Left lung (tissue), 10 donors: ENCODE measurements around the gene KCNG2. TPM values are rescaled to one million over a fixed set of nuclear protein-coding genes. Genes with fewer than 3 reads are reported as not detected.

ENCODE experiments used
- ATAC-seq: fragments of 200-7000 bp; cut with Tn5 transposase; one replicate; pipeline ENCODE4 v1.9.1; 2020; ENCODE audit warnings: moderate library complexity
- DNase-seq, 4 donors: peaks; one replicate each; pipeline ENCODE4 v3.0.0-alpha.2; 2013 to 2020
- H3K27ac ChIP-seq, 2 donors: fragments of 200-600 bp; sonication (generic) in 1 of 2; one replicate each; pipeline versions ENCODE4 v1.5.0 to v1.8.0; 2020 to 2021
- H3K27me3 ChIP-seq, 2 donors: fragments of 200-600 bp; sonication (generic) in 1 of 2; one replicate each; pipeline versions ENCODE4 v1.5.0 to v1.8.0; 2020 to 2021
- H3K36me3 ChIP-seq, 2 donors: fragments of 200-600 bp; sonication (generic) in 1 of 2; one replicate each; pipeline versions ENCODE4 v1.5.0 to v1.8.0; 2020 to 2021
- H3K4me1 ChIP-seq, 2 donors: fragments of 200-600 bp; one replicate each; pipeline ENCODE4 v1.8.0; 2021
- H3K4me3 ChIP-seq, 2 donors: fragments of 200-600 bp; sonication (generic) in 1 of 2; one replicate each; pipeline versions ENCODE4 v1.5.0 to v1.8.0; 2020 to 2021; ENCODE audit warnings: mild to moderate bottlenecking in 1 of 2
- H3K9me3 ChIP-seq, 2 donors: fragments of 200-600 bp; sonication (generic) in 1 of 2; one replicate each; pipeline versions ENCODE4 v1.5.0 to v1.8.0; 2020 to 2021
- intact Hi-C, 2 donors: fragments of 100-400 bp; cut with DNase I; formaldehyde crosslinking; loops; one replicate each; pipeline versions ENCODE4 v1.11.2 to v1.14.2; 2022
- polyA plus RNA-seq, 6 donors: library from polyadenylated mRNA; unstranded; fragments of 120-200 nt; gene quantifications; one replicate each; pipeline ENCODE4 v1.2.1, GENCODE V29; 2013; ENCODE audit not compliant: insufficient read length in 6 of 6
- total RNA-seq, 2 donors: library from RNA; stranded (reverse); fragmentation: NEBNext Ultra II Directional; extraction: Animal tissue kit (Norgen Biotek cat#: 25700); gene quantifications; one replicate each; pipeline ENCODE4 v1.2.1, GENCODE V29; 2021
- TF ChIP-seq, protein P1 (sequence below), 2 donors: fragments of 200-600 bp; sonication (generic) in 1 of 2; IDR thresholded peaks; one replicate each; pipeline versions ENCODE4 v1.5.0 to v1.8.0; 2021; ENCODE audit warnings: antibody characterized with exemption in 2 of 2
- donor health status: DM: no; HTN: yes; CAD: no.
- donor health status: DM: no; HTN: no; CAD: no.

The KCNG2 gene
- total and polyA plus RNA-seq, 8 donors, result 0.17 to 1.1 (median 0.31) TPM

DNA sequence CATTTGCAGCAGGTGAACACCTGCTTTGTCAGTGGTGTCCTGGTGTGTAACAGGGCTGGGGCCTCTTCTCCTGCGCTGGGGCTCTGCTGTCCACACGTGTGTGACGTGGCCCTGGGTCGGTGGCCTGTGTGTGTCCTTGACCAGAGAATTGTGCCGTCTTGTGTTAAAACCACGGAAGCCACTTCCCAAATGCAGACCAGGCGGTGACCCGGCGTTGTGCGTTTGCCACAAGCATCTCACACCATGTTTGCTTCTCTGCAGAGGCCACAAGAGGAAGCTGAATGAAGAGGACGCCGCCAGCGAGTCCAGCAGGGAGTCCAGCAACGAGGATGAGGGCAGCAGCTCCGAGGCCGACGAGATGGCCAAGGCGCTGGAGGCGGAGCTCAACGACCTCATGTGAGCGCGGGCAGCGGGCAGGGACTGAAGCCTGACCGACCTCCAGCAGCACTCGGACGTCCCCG lies 44.3 kb upstream of the KCNG2 start:
- Histone ChIP-seq H3K4me1 (no peaks in the 10 kb centered on the region), H3K27me3 (no peaks in the 10 kb centered on the region), H3K36me3 (peaks cover 0 to 52% of the 10 kb centered on the region in 2 donors), H3K4me3 (no peak overlapping the region), H3K27ac (no peak overlapping the region), H3K9me3 (no peaks in the 10 kb centered on the region)
- intact Hi-C loops, result no loop called here
- TF ChIP-seq, protein P1, sequence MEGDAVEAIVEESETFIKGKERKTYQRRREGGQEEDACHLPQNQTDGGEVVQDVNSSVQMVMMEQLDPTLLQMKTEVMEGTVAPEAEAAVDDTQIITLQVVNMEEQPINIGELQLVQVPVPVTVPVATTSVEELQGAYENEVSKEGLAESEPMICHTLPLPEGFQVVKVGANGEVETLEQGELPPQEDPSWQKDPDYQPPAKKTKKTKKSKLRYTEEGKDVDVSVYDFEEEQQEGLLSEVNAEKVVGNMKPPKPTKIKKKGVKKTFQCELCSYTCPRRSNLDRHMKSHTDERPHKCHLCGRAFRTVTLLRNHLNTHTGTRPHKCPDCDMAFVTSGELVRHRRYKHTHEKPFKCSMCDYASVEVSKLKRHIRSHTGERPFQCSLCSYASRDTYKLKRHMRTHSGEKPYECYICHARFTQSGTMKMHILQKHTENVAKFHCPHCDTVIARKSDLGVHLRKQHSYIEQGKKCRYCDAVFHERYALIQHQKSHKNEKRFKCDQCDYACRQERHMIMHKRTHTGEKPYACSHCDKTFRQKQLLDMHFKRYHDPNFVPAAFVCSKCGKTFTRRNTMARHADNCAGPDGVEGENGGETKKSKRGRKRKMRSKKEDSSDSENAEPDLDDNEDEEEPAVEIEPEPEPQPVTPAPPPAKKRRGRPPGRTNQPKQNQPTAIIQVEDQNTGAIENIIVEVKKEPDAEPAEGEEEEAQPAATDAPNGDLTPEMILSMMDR (IDR thresholded peaks at IDR 0.05), result no peak
- peak in 2 of 4 donors; percentile 19 to 68 for DNase-seq
- ATAC-seq, result no peak

DNA sequence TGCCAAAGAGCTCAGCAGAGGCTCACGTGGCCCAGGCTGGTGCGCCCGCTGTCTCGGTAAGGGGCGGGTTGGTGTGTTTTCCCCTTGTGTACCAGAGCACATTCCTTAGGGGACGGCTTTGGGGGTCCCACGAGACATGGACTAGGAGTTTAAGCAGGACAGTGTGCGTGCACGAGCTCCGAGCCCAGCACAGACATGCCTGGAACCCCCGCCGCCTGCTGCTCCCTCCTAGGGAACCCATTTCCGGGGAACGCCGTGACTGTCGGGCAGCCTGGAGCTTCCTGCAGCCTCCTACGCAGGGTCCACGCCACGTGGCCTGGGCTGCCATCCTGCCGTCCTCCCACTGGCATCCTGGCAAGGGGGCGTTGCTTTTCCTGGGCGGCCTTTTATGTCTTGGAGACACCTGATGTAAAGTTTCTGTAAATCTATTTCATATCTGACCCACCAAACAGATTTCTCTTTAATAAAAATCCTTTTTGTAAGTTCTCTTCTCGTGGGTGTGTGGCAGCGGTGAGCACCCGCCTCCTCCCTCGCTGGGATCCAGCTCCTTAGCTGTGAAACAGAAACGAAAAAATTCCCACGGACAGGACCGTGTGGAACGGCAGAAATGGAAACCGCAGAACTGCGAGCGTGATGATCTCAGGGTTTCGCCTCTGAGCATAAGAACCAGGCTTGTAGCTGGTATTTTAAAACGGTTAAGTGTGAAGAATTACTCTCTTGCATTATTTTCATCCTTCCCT lies 43.5 kb upstream of the KCNG2 start:
- Histone ChIP-seq H3K4me3 (no peak overlapping the region), H3K27me3 (no peaks in the 10 kb centered on the region), H3K4me1 (no peaks in the 10 kb centered on the region), H3K27ac (no peak overlapping the region), H3K36me3 (peaks cover 0 to 48% of the 10 kb centered on the region in 2 donors), H3K9me3 (peaks cover 0 to 5% of the 10 kb centered on the region in 2 donors)
- TF ChIP-seq, protein P1 (IDR thresholded peaks at IDR 0.05), result no peak
- intact Hi-C loops, result no loop called here
- DNase-seq, result peak in 2 of 4 donors; percentile 30 to 63
- no peak for ATAC-seq

DNA sequence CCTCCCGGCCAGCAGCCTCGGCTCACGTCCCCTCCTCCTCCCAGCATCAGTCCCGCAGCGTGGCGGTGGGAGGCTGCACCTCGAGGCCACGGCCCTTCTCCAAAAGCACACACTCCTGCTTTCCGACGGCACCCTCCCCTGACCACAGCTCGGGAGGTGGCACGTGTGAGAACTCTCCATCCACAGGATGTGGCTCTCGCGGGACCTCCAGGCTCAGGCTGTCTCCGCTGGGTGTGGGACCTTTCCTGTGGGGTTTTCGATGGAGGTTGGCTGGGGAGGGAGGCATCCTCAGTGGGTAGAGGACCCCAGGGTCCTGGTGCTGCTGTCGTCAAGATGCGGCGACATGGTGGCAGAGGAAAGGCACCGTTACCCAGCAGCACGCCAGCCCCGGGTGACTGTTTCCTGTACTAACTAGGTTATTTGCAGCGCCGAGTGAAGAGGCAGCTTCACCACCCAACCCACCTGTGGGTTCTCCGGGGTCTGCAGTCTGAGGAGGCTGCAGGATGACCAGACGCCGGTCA lies 42.8 kb upstream of the KCNG2 start:
- ATAC-seq (no peak), DNase-seq (peak in 2 of 4 donors; percentile 27 to 60)
- Histone ChIP-seq H3K27ac (no peak overlapping the region), H3K4me1 (no peaks in the 10 kb centered on the region), H3K9me3 (peaks cover 0 to 7% of the 10 kb centered on the region in 2 donors), H3K4me3 (no peak overlapping the region), H3K36me3 (peaks cover 0 to 41% of the 10 kb centered on the region in 2 donors), H3K27me3 (no peaks in the 10 kb centered on the region)
- intact Hi-C loops, result no loop called here
- TF ChIP-seq, protein P1 (IDR thresholded peaks at IDR 0.05), result no peak

DNA sequence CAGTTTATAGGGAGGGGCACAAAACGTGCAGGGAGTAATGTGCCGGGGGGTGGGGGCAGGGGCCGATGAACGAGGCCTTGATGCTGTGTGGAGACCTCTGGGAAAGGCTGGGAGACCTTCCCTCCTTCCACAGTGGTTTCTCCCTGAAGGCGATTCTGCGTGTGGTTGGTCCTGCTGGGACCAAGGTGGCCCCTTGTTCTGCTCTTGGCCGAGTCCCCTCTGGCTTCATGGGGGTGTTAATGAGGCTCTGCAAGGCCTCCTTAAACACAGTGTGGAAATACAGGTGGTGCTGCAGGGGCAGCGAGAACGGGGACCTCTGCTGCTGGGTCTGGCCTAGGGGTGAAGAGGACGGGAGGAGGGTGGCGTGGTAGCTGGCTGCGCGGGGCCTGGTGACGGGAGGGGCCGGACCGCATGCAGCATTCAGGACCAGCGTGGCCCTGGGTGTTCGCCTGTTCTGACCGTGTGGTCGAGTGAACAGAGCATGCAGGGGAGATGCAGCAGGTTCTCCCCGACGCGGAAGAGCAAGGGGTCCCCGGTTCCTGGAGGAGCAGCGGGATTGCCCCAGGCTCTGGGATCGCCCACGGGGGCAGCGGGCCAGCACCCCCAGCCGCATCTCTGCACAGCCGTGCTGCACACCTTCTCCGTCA lies 42.1 kb upstream of the KCNG2 start:
- TF ChIP-seq, protein P1 (IDR thresholded peaks at IDR 0.05), result no peak
- no peak overlapping the region for H3K27ac ChIP-seq
- peaks cover 0 to 37% of the 10 kb centered on the region in 2 donors for H3K36me3 ChIP-seq
- no peak overlapping the region for H3K4me3 ChIP-seq
- H3K4me1 ChIP-seq, result no peaks in the 10 kb centered on the region
- no peaks in the 10 kb centered on the region for H3K27me3 ChIP-seq
- no peak for ATAC-seq
- peaks cover 0 to 7% of the 10 kb centered on the region in 2 donors for H3K9me3 ChIP-seq
- intact Hi-C loops, result no loop called here
- peak in 2 of 4 donors; percentile 15 to 60 for DNase-seq

DNA sequence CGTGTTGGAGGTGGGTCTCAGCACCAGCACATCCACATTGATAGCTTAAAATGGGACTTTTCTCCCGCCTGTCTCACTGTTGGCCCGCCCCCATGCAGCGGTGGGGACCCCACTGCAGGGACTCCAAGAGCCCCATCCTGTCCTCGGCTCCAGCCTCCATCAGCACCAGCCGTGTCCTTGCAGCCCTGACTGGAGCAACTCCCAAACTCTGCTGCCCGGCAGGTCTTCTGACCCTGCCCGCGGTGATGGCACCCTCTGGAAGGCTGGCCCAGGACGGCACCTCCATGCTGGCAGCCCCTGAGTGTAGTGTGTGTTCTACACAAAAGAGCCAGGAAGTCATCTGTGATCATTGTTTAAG lies 41.6 kb upstream of the KCNG2 start:
- Histone ChIP-seq H3K4me1 (no peaks in the 10 kb centered on the region), H3K27me3 (no peaks in the 10 kb centered on the region), H3K4me3 (no peak overlapping the region), H3K27ac (no peak overlapping the region), H3K9me3 (peaks cover 0 to 7% of the 10 kb centered on the region in 2 donors), H3K36me3 (peaks cover 0 to 37% of the 10 kb centered on the region in 2 donors)
- ATAC-seq (no peak), DNase-seq (peak in 1 of 4 donors; percentile 26)
- TF ChIP-seq, protein P1 (IDR thresholded peaks at IDR 0.05), result no peak
- intact Hi-C loops, result no loop called here
